Stimulated activated CD4-positive, alpha-beta T cell treated with anti-CD3 and anti-CD28 coated beads, Interleukin-4, amount 100 ng/mL, for 48 hours (primary cell): Measurements from ENCODE around the gene SLCO4A1.

Source experiments
- DNase-seq, 2 donors: peaks; one replicate each; pipeline ENCODE4 v3.0.0-alpha.2; 2020; ENCODE audit warnings: low read depth in 2 of 2

Gene SLCO4A1, protein sequence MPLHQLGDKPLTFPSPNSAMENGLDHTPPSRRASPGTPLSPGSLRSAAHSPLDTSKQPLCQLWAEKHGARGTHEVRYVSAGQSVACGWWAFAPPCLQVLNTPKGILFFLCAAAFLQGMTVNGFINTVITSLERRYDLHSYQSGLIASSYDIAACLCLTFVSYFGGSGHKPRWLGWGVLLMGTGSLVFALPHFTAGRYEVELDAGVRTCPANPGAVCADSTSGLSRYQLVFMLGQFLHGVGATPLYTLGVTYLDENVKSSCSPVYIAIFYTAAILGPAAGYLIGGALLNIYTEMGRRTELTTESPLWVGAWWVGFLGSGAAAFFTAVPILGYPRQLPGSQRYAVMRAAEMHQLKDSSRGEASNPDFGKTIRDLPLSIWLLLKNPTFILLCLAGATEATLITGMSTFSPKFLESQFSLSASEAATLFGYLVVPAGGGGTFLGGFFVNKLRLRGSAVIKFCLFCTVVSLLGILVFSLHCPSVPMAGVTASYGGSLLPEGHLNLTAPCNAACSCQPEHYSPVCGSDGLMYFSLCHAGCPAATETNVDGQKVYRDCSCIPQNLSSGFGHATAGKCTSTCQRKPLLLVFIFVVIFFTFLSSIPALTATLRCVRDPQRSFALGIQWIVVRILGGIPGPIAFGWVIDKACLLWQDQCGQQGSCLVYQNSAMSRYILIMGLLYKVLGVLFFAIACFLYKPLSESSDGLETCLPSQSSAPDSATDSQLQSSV

DNA sequence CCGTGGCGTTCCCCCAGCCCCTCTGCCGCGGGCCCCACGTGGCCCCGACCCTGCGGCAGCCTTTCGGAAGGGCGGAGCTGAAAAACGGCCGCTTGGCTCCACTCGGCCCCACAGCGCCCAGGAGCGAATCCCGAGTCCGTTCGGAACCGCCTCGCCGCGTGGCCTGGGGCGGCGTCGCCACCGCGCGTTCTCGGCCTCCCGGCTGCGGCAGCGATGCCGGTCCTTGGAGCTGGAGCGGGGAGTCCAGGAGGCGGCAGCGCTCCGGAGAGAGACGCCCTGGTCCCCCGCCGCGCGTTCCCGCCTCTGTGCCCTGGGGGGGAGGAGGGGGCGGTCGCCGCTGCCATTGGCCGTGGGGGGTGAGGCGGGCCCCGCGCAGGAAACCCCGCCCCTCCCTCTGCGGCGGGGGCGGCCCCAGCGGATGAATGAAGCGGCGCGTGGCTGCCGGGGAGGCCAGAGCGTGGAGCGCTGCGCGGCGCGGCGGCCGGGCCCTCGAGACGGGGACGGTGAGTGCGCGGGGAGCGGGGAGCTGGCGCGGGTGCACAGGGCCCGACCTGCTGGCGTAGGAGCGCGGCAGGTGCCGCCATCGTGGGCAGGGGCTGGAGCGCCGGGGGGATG is at the start of gene SLCO4A1:
SLCO4A1 (plus strand) TSS at position 453 of the 615 bp plus-strand sequence. CDS start 13,952 bp downstream, outside the sequence.
- DNase-seq: peak; percentile 80 to 86

DNA sequence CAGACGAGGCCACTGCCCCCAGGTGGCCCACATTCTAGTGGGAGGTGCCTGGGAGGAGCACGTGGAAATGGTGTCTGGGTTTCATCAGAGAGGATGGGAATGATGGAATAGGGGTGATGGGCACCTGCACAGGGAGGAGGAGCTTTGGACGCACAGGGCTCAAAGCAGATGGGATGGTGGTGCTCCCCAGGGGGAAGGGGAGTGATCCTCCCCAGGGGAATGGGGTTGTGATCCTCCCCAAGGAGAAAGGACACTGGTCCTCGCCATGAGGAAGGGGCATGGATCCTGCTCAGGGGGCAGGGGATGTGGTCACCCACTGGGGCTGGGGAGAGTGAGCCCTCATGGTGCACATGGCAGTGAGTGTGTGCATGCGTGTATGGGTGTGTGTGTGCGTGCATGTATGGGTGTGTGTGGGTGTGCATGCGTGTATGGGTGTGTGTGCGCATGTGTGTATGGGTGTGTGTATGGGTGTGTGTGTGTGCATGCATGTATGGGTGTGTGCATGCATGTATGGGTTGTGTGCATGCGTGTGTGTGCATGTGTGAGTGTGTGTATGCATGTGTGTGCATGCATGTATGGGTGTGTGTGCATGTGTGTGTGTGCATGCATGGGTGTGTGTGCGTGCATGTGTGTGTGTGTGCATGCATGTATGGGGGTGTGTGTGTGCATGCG is 49.7 kb upstream of the SLCO4A1 start:
- DNase-seq: no peak

DNA sequence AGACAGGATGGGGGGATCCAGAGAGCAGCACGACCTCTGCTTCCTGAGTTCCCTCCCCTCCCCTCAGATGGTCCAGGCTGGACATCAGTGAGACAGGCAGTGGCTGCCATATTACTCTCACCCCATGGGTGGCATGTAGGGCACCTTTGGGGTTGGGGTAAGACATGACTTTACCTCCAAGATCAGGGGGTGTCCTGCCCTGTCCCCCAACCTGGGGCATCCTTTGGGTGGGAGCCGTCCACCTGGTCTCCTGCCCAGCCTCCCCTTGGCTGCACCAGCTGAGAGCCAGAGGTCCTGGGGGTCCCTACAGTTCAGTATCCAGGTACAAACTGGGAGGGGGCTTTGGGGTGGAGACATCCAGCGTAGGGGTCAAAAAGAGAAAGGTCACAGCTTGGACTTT is 48.7 kb upstream of the SLCO4A1 start:
- no peak for DNase-seq

DNA sequence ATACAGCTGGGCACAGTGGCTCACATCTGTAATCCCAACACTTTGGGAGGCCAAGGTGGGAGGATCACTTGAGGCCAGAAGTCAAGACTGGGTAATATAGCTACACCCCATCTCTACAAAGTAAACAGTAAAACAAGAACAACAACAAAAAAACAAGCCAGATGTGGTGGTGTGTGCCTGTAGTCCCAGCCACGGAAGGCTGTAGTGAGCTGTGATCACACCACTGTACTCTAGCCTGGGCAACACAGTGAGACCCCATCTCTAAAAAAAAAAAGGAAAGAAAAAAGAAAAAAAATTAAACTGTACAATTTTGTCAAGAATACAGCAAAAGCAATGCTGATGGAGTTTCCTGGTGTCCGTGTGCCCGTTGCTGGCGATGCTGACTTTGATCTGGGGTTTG is 47.2 kb upstream of the SLCO4A1 start:
- DNase-seq: no peak

DNA sequence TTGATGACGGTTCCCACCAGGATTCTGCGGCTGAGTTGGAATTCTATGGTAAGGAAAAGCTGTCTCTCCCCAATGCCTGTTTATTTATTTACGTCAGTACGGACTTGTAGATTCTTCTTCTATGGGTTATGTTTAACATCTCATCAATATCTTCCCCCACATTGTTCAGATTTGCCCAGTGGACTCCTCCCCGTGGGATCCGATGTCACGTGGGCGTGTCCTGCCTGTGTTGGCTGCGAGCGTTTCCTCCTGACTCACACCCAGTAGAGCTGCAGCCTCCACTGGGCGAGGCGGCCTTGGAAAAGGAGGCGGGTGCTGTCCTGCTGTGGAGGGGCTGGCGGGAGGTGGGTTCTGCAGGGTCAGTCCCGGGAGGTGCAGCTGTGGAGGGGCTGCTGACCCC is 46.8 kb upstream of the SLCO4A1 start:
- no peak for DNase-seq

DNA sequence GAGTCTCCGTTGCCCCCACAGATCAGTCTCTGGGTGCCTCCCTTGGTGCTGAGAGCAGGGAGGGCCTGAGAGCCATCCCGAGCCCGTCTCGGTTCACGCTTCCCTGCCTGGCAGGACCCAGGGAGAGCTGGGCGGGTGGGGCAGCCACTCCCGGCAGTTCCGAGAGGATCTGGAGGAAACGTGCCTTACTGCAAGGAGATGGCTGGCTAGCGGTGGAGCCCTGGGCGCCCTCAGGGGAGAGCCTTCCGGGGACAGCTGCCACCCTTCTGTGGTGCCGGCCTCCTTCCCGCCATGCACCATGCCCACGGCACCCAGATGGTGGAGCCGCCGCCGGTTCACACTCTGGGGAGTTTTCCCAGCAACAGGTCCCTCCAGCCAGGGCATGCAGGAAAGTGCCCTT is 45.8 kb upstream of the SLCO4A1 start:
- no peak for DNase-seq

DNA sequence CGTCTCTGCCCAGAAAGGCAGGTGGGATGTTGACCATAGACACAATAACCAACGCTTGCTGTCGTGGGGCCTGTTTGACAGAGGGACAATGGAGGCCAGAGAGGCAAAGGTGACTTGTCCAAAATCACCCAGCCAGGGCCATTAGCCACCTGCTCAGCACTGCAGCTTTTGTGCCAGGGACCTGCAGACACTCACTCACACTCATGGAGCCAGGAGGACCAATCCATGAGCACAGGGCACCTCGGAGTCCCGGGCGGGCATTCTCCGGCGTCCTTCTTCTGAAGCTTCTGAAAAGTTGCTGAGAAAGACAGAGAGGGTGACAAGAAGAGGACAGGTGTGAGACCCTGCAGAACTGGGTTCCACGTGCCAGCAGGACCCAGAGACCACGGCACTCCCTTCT is 45.4 kb upstream of the SLCO4A1 start:
- no peak for DNase-seq

DNA sequence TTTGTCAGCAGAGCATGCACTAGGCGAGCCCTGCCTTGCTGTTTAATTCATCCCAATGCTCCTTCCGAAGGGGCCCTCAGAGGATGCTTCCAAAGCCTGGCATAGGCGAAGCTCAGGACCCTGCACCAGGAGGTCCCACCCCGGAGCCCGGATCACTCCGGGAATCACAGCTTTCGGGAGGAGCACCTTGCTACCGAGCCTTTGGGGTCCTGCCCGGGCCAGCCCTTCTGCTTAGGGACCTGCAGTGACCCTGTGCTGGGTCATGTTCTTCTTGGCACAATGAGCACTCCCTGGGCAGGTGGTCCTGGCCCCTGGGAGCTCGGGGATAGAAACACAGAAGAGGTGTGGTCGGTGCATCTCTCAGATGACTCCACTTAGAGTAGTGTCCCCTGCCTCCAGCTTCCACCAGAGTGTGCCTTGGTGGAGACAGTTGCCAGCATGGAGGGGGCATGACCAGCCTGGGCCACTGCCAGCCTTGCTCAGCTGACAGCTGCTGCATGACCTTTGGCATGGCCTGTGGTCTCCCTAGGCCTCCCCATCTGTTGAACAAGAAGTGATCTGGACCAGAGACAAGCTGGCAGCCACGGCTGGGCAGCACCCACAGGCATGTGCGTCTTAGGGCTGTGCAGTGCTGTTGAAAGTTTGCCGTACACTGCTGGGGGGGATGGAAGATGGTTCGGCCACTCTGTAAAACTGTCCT is 44.7 kb upstream of the SLCO4A1 start:
- DNase-seq: no peak

DNA sequence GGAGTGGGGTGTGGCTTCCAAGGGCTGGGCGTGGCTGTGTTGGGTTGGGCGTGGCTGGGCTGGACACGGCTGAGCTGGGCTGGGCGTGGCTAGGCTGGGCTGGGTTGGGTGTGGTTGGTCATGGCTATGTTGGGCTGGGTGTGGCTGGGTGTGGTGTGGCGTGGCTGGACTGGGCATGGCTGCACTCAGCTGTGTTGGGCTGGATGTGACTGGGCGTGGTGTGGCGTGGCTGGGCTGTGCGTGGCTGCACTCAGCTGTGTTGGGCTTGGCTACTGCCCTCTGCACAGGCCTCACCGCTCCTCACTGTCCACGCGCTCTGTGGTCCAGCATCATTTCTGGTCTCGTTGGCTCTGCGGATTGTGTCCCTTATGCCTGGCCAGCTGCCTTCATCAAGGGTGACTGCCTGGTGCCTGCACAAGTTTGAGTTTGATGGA is 43.5 kb upstream of the SLCO4A1 start:
- DNase-seq: no peak

DNA sequence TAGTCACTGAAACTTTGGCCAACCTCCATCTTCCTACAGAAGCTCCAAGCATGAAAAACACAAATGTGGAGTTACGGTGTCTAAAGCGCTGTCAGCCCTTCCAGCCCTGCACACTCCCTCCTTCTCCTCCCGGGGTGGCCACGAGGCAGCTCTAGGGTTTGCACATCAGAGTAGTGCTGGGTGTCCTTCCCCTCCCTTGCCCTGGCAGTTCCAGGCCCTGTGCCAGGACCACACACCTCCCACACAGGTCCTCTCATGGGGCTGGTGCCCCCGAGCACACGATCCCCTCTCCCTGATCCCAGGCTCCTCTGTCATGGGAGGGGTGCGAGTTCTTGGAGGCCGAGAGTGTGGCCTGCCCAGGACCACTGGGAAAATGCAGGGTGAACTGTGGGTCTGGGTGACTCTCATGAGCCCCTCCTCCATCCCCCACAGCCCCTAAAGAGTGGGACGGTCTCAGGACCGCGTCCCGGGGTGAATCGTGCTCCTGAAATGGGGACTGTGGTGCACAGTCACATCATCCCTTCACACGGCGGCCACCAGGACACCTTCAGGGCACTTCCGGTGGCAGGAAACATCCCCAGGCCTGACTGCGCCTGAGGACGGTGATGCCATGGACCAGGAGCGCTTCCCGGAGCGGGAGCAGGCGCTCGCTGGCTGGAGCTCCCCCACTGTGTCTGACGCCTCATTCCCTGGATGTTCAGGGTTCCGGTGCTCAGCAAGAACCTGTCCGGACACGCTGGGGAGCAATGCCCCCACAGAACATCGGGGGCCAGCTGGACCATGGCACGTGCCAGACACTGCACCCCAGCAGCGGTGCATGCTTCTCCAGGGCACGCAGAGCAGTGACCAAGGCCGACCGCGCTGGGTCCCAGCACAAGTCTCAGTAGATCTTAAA is 42.8 kb upstream of the SLCO4A1 start:
- no peak for DNase-seq

DNA sequence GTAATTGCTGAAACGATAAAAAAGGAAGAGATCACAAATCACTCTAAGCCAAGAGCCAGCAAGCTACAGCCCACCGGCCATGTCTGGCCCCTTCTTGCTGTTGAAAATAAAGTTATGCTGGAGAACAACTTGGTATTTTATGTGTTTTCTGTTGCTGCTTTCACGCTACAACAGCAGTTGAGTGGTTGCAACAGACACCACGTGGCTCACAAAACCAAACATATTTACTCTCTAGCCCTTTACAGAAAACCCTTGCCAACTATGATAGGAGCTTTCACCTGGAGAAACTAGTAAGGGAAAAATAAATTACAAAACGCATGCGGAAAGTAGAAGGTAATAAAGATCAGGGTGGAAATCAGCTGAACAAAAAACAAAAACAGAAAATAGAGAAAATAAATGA is 41.1 kb upstream of the SLCO4A1 start:
- DNase-seq: no peak

DNA sequence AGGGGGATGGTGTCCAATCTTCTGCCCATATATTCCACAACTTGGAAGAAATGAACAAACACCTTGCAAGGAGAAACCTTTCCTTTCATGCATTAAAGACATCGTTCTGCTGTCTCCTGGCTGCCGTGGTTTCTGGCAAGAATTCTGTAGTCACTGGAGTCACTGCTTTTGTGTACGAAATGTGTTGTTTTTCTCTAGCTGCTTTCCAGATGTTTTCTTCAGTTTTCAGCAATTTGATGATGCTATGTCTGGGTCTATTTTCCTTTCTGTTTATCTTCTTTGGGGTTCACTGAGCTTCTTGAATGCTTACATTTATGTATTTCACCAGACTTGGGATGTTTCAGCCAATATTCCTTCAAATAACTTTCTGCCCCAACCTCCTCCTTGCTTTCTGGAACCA is 40.6 kb upstream of the SLCO4A1 start:
- DNase-seq: no peak

DNA sequence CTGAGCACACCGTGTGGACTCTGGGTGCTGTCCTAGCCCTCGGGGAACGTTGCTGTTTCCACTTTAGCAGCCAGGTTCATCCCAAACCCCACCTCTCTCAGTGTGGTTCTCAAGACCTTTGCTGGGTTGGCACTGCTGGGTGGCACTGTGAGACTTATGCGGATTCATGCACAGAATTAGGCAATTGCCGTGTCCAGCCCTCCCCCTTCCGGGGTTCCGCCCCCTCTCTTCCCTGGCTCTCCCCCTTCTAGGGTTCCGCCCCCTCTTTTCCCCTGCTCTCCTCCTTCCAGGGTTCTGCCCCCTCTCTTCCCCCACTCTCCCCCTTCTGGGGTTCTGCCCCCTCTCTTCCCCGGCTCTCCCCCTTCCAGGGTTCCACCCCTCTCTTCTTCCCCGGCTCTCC is 39.8 kb upstream of the SLCO4A1 start:
- DNase-seq: no peak

DNA sequence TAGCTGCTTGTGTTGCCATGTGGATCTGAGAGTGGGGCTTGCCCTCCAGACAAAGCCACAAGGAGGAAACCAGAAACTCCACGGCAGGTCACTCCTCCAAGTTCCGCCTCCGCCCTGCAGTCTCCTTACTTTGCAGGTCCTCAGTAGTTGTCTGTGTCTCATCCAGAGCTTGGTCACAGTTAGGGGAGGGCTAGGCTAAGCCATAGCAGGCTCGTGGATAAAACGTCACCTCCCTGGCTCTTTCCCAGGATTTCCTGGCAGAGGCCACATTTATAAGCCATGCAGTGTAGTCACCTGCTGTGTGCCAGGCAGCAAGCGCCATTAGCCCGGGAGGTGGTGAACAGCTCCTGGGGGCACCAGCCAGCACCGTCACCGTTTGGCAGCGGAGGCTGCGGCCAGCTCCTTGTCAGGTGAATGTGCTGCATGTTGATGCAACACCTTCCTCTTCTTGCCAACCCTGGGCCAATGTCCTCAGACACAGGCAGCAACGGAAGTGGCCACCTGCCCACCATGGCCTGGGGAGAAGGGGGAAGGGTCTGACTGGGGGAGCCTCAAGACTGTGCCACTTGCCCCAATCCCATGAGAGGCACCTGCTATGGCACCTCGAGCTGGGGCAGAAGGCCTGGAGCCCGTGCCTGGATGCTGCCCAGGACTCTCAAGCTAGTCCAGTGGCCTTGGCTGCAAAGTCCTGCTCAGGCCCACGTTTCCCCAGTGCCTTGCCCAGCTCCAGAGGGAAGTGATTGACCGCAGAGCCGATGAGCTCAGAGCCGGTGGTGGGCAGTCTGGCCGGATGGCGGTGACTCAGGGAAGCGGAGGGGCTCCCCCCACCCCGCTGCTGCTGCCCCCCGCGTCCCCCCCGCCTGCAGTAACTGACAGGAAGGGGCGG is 39.0 kb upstream of the SLCO4A1 start:
- peak in 1 of 2 donors; percentile 28 for DNase-seq

DNA sequence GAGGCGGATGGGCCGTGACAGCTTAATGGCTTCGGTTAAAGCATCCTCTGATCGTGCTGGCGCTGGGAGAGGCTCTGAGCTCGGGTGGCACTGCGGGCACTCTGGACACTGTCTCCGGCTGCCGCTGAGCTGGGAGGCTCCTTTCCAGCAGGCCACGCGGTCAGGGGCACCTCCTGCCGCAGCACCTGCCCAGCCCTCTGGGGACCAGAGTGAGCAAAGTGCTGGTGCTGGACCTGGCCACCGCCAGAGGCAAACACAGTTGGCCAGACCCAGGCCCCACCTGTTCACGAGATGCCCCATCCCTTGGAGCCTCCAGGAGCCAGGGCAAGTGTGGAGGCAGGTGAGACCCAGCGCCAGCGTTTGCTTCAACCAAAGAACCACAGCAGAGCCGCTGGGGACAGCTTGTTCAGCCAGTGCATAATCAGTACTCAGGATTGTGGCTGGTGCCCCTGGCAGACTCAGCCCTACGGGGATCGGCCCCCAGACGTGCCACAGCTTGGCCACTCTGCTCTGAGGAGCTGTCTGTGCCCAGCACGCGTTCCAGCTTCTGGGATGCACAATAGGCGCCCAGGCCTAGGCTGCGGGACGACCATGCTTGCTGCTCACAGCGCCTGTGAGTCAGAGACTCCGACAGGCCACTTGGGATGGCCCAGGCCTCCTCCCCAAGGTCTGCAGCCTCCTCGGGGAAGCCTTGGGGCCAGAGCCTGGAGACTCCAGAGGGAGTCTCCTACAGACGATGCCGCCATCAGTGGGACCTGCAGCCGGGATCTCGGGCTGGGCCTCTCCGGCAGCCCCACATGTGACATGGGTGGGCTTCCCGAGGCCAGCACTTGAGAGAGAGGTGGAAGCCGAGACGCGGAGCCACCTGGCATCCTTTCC is 38.2 kb upstream of the SLCO4A1 start:
- DNase-seq: no peak

DNA sequence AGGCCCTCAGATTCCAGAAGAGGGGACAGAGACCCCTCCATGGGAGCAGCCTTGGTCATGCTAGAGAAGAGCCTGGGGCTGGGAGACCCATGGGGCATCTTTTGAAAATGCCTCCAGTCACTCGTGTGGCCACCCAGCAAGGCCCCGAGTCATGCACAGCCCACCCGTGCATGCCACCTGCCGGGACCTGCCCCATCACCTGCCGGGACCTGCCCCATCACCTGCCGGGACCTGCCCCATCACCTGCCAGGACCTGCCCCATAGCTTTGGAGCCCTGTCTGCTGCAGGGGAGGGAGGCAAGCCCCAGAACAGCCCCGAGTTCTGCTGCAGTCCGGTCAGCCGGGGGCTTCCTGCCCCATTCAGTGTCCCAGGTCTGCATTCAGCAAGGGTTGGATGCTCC is 37.5 kb upstream of the SLCO4A1 start:
- DNase-seq: no peak

DNA sequence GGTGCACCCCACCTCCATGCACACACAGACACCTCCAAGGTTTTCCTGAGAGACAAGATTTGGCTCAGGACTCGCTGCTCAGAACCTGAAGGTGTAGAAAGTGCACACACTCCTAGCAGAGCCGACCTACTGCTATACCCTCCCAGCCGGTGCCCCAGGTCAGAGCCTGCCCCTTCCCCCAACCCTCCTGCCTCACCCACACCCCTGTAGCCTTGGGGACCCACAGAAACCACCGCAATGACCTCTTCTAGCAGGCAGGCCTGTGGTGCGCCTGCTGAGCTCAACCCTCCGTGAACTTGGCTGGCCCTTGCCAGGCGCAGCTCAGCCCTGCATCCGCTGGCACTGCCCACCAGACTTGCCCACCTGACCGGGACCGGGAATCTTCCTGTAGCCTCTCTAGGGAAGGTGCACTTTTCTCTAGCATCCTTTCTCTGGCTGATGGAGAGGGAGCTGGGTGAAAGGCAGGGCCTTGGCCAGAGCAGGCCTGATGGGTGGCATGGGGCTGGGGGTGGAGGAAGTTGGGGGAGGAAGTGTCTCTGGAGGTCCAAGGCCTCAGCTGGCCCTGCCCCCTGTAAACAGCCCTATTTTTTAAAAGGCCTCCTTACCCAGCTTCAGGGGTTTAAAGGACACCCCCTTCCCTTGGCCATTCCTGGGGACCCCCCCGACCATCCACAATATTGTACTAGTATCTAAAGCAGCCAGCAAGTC is 36.9 kb upstream of the SLCO4A1 start:
- DNase-seq: no peak

DNA sequence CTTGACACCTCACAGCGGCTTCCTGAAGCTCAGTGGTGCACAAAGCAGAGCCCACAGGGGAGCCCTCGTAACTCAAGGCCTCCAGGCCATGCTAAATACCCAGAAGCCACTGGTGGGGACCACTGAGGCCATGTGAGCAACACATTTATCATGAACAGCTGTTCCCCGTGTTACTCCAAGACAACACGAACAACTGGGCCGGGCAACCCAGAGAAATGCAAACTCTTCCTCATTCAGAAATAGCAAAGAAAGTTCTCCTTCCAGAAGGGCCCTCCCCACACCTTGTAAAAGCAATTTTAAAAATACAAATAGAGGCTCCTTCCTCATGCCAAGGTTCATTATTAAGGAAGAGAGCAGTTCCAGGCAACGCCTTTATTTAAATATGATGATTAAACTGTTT is 36.3 kb upstream of the SLCO4A1 start:
- no peak for DNase-seq
